Measurements from ENCODE around the gene CASP4. TPM values are rescaled to one million over a fixed set of nuclear protein-coding genes. Genes with fewer than 3 reads are reported as not detected.

Gene CASP4
- total RNA-seq, 2 donors from 2014 or later, result not detected

- H3K4me3 Mint-ChIP-seq, result no peak overlapping the region
- H3K9me3 Mint-ChIP-seq, result no peaks in the 10 kb centered on the region
- DNase-seq, result no peak
- no peaks in the 10 kb centered on the region for H3K4me1 ChIP-seq (ENCODE audit: control insufficient read depth, insufficient read depth, low read length)
- H3K36me3 Mint-ChIP-seq (ENCODE audit: low read depth), result no peaks in the 10 kb centered on the region
- H3K36me3 ChIP-seq (ENCODE audit: control insufficient read depth, insufficient read depth, low read length), result no peaks in the 10 kb centered on the region
- H3K27me3 Mint-ChIP-seq (ENCODE audit: insufficient read depth), result no peaks in the 10 kb centered on the region
- no peaks in the 10 kb centered on the region for H3K4me1 Mint-ChIP-seq
- no peak overlapping the region for H3K27ac ChIP-seq (ENCODE audit: low read depth, low read length)
- H3K9me3 ChIP-seq (ENCODE audit: control insufficient read depth, low read length), result no peaks in the 10 kb centered on the region
- H3K9ac ChIP-seq (ENCODE audit: extremely low read depth, low read length, poor library complexity, severe bottlenecking), result no peak overlapping the region
- H3K27me3 ChIP-seq (ENCODE audit: control insufficient read depth, insufficient read depth, low read length, poor library complexity, severe bottlenecking), result no peaks in the 10 kb centered on the region
- no peak for TF ChIP-seq CTCF (conservative IDR thresholded peaks at IDR 0.05)
- no peak overlapping the region for H3K27ac Mint-ChIP-seq
- no peak overlapping the region for H3K4me3 ChIP-seq (ENCODE audit: low read length)
- WGBS, 2 experiments (ENCODE audit: insufficient coverage in 1 of 2, insufficient read length in 1 of 2), result 67 to 88% methylated on average over 3 to 6 of the region's 6 CpGs
Measured at GRCh38 chr11:104918113-104918824, 50.1 kb downstream of the CASP4 start.

- H3K9me3 ChIP-seq (ENCODE audit: control insufficient read depth, low read length), result no peaks in the 10 kb centered on the region
- H3K4me3 ChIP-seq (ENCODE audit: low read length), result no peak overlapping the region
- Mint-ChIP-seq H3K36me3 (ENCODE audit: low read depth) (no peaks in the 10 kb centered on the region), H3K4me1 (no peaks in the 10 kb centered on the region), H3K4me3 (no peak overlapping the region), H3K27me3 (ENCODE audit: insufficient read depth) (no peaks in the 10 kb centered on the region), H3K27ac (no peak overlapping the region), H3K9me3 (no peaks in the 10 kb centered on the region)
- H3K4me1 ChIP-seq (ENCODE audit: control insufficient read depth, insufficient read depth, low read length), result no peaks in the 10 kb centered on the region
- H3K9ac ChIP-seq (ENCODE audit: extremely low read depth, low read length, poor library complexity, severe bottlenecking), result no peak overlapping the region
- 70 to 89% methylated on average over 1 to 3 of the region's 4 CpGs for WGBS, 2 experiments (ENCODE audit: insufficient coverage in 1 of 2, insufficient read length in 1 of 2)
- no peak for DNase-seq
- TF ChIP-seq CTCF (conservative IDR thresholded peaks at IDR 0.05), result no peak
- no peaks in the 10 kb centered on the region for H3K27me3 ChIP-seq (ENCODE audit: control insufficient read depth, insufficient read depth, low read length, poor library complexity, severe bottlenecking)
- H3K27ac ChIP-seq (ENCODE audit: low read depth, low read length), result no peak overlapping the region
- H3K36me3 ChIP-seq (ENCODE audit: control insufficient read depth, insufficient read depth, low read length), result no peaks in the 10 kb centered on the region
Measured at GRCh38 chr11:104917271-104918112, 50.9 kb downstream of the CASP4 start.

- no peak for TF ChIP-seq CTCF (conservative IDR thresholded peaks at IDR 0.05)
- no peak overlapping the region for H3K27ac ChIP-seq (ENCODE audit: low read depth, low read length)
- no peaks in the 10 kb centered on the region for H3K27me3 ChIP-seq (ENCODE audit: control insufficient read depth, insufficient read depth, low read length, poor library complexity, severe bottlenecking)
- H3K36me3 ChIP-seq (ENCODE audit: control insufficient read depth, insufficient read depth, low read length), result no peaks in the 10 kb centered on the region
- H3K4me1 Mint-ChIP-seq, result no peaks in the 10 kb centered on the region
- no peaks in the 10 kb centered on the region for H3K4me1 ChIP-seq (ENCODE audit: control insufficient read depth, insufficient read depth, low read length)
- no peaks in the 10 kb centered on the region for H3K9me3 ChIP-seq (ENCODE audit: control insufficient read depth, low read length)
- no peak for DNase-seq
- H3K9ac ChIP-seq (ENCODE audit: extremely low read depth, low read length, poor library complexity, severe bottlenecking), result no peak overlapping the region
- H3K27me3 Mint-ChIP-seq (ENCODE audit: insufficient read depth), result no peaks in the 10 kb centered on the region
- no peak overlapping the region for H3K4me3 Mint-ChIP-seq
- H3K9me3 Mint-ChIP-seq, result no peaks in the 10 kb centered on the region
- no peak overlapping the region for H3K4me3 ChIP-seq (ENCODE audit: low read length)
- H3K36me3 Mint-ChIP-seq (ENCODE audit: low read depth), result no peaks in the 10 kb centered on the region
- H3K27ac Mint-ChIP-seq, result no peak overlapping the region
Measured at GRCh38 chr11:104916442-104916841, 51.9 kb downstream of the CASP4 start.

All from endodermal cell (in vitro differentiated cells).